ENCODE results near the gene EIF3L.
A peak's percentile ranks its signal among the peaks of the same experiment; 100 is the strongest.

EIF3L gene

DNA sequence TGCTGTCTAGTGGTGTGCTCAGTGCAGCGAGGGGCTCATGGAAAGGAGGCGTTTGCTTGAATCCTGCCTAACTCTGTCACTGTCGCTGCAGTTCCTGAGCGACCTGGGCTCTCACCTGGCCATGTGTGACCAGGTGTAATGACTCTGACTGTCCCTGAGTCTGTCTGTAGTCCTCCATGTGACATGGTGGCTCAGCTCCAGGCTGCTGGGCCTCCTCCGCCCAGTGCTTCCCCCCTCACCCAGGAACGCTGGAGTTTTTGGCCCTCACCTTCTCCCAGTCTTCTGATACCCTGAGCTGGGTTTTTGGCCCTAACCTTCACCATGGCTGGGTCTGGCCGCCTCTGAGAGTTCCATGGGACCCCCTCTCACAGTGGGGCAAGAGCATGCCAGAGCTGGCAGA is 77.1 kb downstream of the EIF3L start:
- no peak for DNase-seq (ENCODE audit: low read depth in 2 of 2, low spot score in 1 of 2)

DNA sequence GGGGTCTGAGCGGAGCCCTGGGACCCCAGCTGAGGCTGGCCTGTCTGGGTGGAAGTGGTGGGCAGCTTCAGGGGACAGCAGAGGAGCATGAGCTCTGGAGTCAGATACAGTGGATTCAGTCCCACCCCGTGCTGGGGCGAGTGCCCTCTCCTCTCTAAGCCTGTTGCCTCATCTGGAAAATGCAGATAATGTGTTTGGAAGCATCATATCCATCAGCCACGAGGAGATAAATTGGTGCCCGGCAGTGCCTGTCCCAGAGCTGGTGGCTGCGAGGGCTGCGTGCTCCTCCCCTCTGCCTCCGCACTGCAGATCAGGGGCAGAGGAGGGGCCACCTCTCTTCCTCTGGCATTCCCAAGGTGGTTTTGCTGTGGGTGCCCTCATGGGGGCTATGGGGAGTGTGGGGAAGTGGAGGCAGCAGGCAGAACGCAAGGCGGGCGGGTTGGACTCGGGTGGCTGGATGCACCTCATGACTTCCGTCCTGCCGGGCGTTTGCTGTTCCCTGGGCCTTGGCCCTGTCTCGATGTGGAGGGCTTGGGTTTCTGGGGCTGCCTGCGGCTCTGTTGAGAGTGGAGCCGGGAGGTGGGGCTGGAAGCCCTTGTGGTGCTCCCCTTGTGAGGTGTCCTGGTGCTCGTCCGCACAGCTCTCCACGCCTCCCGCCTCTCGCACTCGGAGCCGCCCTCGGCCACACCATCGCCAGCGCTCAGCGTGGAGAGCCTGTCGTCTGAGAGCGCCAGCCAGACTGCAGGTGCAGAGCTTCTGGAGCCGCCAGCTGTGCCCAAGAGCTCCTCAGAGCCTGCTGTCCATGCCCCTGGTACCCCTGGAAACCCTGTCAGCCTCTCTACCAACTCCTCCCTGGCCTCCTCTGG is 77.8 kb downstream of the EIF3L start:
- DNase-seq (ENCODE audit: low read depth in 2 of 2, low spot score in 1 of 2) = no peak

DNA sequence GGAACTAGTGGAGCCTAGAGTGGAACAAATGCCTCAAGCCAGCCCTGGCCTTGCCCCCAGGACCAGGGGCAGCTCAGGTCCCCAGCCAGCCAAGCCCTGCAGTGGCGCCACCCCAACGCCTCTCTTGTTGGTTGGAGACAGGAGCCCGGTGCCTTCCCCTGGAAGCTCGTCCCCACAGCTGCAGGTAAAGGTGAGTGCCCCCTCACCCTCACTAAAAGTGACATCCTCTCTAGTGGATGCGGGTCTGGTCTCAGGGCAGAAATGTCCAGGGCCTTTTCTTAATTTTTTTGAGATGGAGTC is 78.4 kb downstream of the EIF3L start:
- DNase-seq (ENCODE audit: low read depth in 2 of 2, low spot score in 1 of 2) = no peak

DNA sequence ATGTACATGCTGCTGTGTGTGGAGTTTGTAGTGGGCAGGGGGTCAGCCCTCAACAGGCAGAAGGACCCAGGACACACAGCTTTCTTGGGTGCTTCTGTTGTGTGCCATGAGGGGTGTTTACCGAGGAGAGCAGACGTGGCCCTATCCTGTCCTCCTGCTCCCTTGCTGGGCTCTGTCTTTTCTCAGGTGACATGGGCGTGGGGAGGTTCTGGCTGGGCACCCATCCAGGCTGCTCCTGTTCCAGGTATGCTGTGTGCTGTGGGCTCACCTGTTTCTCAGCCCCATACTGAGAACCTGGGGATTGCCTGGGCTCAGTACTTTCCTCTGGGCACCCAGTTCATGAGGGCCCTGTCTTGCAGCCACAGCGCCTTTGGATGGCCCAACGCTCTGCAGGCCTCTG is 80.2 kb downstream of the EIF3L start:
- DNase-seq (ENCODE audit: low read depth in 2 of 2, low spot score in 1 of 2) = no peak

DNA sequence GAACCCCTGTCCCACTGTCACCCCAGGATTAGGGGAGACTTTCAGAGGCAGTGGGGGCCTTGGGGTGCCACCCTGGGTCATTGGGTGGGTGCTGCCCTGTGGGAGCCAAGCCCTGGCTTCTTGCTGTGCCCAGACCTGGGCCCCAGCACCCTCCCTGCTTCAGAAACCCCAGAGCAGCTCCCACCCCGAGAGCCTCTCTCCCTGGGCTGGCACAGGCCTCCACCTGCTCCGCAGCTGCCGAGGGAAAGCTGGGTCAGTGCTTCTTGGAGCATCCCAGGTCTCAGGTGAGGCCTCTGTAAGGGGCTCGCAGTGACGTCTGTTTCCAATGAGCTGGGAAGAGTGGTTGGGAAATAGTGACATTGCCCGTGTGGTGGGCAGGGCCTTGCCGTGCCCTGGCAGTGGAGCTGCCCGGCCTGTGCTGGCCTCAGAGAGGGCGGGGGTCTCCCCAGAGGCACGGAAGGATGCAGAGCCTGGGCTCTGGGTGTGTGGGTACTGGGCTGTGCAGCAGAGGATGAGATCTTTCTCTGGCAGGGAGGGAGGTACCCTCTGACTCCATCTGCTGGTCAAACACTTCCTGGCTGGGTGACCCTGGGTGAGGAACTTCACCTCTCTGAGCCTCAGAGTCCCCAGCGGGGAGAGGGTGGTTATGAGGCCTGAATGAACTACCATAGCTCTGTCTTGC is 81.2 kb downstream of the EIF3L start:
- no peak for DNase-seq (ENCODE audit: low read depth in 2 of 2, low spot score in 1 of 2)

DNA sequence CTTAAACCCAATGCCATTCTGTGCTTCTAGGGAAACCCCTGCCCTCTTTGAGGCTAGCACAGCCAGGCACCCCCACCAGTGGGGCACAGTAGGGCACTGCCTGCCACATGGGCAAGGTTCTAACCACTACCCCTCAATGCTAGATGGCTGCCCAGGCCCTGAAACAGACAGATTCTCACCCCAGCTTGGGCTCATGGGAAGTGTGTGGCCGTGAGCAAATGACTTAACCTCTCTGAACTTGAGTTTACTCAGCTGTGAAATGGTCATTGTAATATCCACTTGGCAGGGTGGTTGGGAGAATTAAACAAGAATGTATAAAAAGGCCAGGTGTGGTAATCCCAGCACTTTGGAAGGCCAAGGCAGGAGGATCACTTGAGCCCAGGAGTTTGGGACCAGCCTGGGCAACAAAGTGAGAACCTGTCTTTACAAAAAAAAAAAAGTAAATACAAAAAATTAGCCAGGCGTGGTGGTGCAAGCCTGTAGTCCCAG is 81.8 kb downstream of the EIF3L start:
- DNase-seq (ENCODE audit: low read depth in 2 of 2, low spot score in 1 of 2) = no peak

DNA sequence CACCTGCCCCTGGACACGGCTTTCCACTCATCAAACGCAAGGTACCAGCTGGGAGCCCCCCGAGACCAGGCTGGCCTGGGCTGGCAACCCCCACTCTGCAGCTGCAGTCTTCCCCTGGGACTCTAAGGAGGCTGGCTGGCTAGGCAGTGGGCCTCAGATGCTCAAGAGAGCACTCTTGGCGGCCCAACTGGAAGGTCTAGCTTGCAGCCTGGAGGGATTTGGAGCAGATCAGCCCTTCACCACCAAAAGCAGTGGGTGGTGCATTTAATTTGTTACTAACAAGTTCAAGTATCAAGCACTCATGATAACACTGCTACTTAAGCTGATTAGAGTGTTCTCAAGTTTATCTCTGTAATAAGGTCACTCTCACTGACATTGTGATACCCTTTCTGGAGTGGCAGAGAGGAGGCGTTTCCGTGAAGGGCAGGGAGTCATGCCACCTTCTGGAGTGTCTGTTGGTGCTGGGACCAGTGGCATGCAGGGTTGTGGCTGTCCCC is 82.7 kb downstream of the EIF3L start:
- no peak for DNase-seq (ENCODE audit: low read depth in 2 of 2, low spot score in 1 of 2)

DNA sequence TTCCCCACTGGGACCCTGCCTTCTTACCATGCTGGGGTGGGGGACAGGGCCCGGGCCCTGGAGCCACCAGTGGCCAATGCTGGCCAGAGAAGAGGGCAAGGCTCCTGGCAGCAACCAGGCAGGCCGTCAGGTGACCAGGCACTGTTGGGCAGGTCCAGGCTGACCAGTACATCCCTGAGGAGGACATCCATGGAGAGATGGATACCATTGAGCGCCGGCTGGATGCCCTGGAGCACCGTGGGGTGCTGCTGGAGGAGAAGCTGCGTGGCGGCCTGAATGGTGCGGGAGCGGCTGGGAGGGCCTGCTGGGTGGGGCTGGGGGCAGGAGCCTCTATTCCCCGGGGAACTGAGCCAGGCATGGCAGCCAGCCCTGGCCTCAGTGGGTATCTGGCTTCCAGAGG is 83.2 kb downstream of the EIF3L start:
- DNase-seq (ENCODE audit: low read depth in 2 of 2, low spot score in 1 of 2) = no peak

DNA sequence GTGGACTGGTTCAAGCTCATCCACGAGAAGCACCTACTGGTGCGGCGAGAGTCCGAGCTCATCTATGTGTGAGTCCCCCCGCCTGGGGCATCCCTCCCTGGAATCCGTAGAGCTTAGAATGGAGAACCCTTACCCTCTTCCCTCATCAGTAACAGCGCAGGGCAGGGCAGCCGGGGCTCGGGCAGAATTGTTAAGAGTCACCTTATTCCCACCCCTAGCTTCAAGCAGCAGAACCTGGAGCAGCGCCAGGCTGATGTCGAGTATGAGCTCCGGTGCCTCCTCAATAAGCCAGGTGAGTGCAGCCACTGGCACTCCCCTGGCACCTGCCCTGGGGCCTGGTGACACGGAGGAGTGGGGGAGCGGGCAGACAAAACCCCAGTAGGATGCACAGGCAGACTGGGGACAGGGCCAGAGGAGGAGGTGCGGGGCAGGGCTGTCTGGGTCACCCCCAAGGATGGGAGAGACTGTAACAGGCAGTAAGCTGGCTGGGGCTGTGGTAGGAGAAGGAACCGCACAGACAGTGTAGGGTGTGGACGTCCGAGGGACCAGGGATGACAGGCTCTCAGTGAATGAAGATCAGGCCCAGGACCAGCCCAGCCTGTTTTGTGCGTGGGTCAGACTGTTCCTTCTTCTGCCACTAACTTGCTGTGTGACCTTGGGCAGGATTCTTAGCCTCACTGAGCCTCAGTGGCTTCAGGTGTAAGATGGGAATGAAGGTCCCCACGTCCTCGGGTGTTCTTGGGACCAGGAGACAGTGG is 83.8 kb downstream of the EIF3L start:
- no peak for DNase-seq (ENCODE audit: low read depth in 2 of 2, low spot score in 1 of 2)

DNA sequence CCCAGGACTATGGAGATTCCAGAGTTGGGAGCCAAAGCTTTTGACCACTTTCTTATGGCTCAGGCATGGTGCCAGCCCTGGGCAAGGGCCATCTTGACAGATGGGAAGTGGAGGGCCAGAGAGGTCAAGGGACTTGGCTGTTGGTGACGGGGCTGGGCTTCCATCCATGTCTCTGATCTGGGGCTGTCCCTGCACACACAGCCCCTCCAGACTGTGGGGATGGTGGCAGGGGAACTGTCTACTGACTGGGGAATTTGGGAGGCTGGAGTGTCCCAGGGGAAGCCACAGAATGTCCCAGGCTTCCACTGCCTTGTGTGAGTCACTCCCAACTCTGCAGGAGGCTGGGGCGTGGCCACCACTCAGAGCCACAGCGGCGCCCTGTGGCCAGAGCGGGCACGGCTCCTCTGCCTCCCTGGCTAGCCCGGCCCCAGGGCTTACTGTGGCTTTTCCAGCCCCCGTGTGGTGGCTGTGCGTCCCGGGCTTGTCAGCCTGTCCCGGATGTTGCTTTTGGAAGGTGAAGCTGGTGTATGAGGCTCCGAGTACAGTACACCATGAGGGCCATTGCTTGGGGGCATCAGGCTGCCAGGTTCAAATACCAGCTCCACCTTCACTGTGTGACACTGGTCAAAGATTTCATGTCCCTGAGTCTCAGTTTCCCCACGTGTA is 84.6 kb downstream of the EIF3L start:
- peak; percentile 53 to 65 for DNase-seq (ENCODE audit: low read depth in 2 of 2, low spot score in 1 of 2)

Data from stimulated activated CD8-positive, alpha-beta memory T cell treated with anti-CD3 and anti-CD28 coated beads, Interleukin-4, amount 100 ng/mL, for 1 hour (primary cell).